Mesendoderm (in vitro differentiated cells): ENCODE measurements around the gene SCFD2.

ENCODE experiments used
- DNase-seq: peaks from one replicate; pipeline ENCODE4 v3.0.0; 2013
- H2AK5ac ChIP-seq: 2 replicates; pipeline ENCODE4 v1.6.1; 2013; ENCODE audit warnings: low read length, inconsistent platforms
- H2BK120ac ChIP-seq: 2 replicates; pipeline ENCODE4 v1.6.1; 2013; ENCODE audit warnings: low read depth, mild to moderate bottlenecking, low read length, moderate library complexity, mixed read lengths
- H2BK15ac ChIP-seq: replicated peaks from 2 replicates; pipeline ENCODE4 v1.6.1; 2013; ENCODE audit warnings: low read depth, mild to moderate bottlenecking, moderate library complexity
- H2BK5ac ChIP-seq: 2 replicates; pipeline ENCODE4 v1.6.1; 2013; ENCODE audit warnings: low read length, inconsistent platforms
- H3K18ac ChIP-seq: 2 replicates; pipeline ENCODE4 v1.6.1; 2013; ENCODE audit warnings: mild to moderate bottlenecking, low read length, mixed read lengths
- H3K23ac ChIP-seq: one replicate; pipeline ENCODE4 v1.6.1; 2013; ENCODE audit warnings: low read length
- H3K27ac ChIP-seq: 2 replicates; pipeline ENCODE4 v1.5.1; 2013; ENCODE audit warnings: low read depth, mild to moderate bottlenecking, inconsistent platforms, low read length, moderate library complexity
- H3K27me3 ChIP-seq: 2 replicates; pipeline ENCODE4 v1.6.1; 2013; ENCODE audit warnings: low read length, control low read depth, mild to moderate bottlenecking, inconsistent platforms; ENCODE audit not compliant: insufficient read depth, poor library complexity
- H3K36me3 ChIP-seq: 2 replicates; pipeline ENCODE4 v1.6.1; 2013; ENCODE audit warnings: low read length, inconsistent platforms; ENCODE audit not compliant: control insufficient read depth, insufficient read depth
- H3K4ac ChIP-seq: one replicate; pipeline ENCODE4 v1.6.1; 2013; ENCODE audit warnings: low read depth, mild to moderate bottlenecking, low read length, moderate library complexity
- H3K4me1 ChIP-seq: 2 replicates; pipeline ENCODE4 v1.6.1; 2013; ENCODE audit warnings: low read depth, low read length, inconsistent platforms; ENCODE audit not compliant: control insufficient read depth
- H3K4me2 ChIP-seq: 2 replicates; pipeline ENCODE4 v1.6.1; 2013; ENCODE audit warnings: low read length
- H3K4me3 ChIP-seq: 2 replicates; pipeline ENCODE4 v1.5.1; 2013; ENCODE audit warnings: mild to moderate bottlenecking, low read length
- H3K56ac ChIP-seq: one replicate; pipeline ENCODE4 v1.6.1; 2013; ENCODE audit warnings: low read length
- H3K79me1 ChIP-seq: 2 replicates; pipeline ENCODE4 v1.6.1; 2013; ENCODE audit warnings: low read length, inconsistent platforms
- H3K79me2 ChIP-seq: 2 replicates; pipeline ENCODE4 v1.6.1; 2013; ENCODE audit warnings: mild to moderate bottlenecking, low read length; ENCODE audit not compliant: control insufficient read depth, insufficient read depth
- H3K9ac ChIP-seq: 2 replicates; pipeline ENCODE4 v1.6.1; 2013; ENCODE audit warnings: low read length, inconsistent platforms
- H4K5ac ChIP-seq: one replicate; pipeline ENCODE4 v1.6.1; 2013; ENCODE audit warnings: low read length
- H4K8ac ChIP-seq: one replicate; pipeline ENCODE4 v1.6.1; 2013; ENCODE audit warnings: low read depth, mild to moderate bottlenecking, control low read depth, low read length, moderate library complexity
- WGBS: extraction: QIAGEN DNeasy Blood & Tissue Kit; methylation state at CpG from one replicate; pipeline ENCODE4 v1.1.7; 2013; ENCODE audit warnings: low lambda C conversion rate, missing lambda C conversion rate; ENCODE audit not compliant: insufficient coverage; ENCODE audit errors: extremely low coverage; 5-methylcytosine and 5-hydroxymethylcytosine counted together

Gene SCFD2

DNA sequence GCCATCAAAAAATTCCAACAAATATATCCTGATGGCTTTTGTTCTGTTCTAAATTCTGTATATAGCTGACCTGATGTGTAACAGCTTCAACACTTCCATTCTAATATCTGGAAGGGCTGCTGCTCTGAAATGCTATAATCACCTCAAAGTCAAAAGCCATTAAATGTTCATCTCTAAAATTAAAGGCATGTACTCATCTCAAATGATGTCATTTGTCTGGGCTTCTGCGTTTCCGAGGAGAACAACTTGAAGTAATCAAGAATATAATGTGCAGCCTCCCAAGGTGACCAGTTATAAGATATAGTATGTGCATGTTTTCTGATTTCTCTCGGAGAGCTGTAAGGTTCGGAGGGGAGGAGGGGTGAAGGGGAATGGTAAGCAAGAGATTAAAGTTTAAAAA lies 237.6 kb downstream of the SCFD2 start:
- WGBS: 100% methylated on average over 2 of the region's 4 CpGs
- Histone ChIP-seq H2BK5ac (no peak overlapping the region), H3K79me2 (no peaks in the 10 kb centered on the region), H3K9ac (no peak overlapping the region), H3K18ac (no peak overlapping the region), H2BK15ac (no peak overlapping the region), H2AK5ac (no peak overlapping the region), H3K23ac (no peak overlapping the region), H4K5ac (no peak overlapping the region), H3K4ac (no peak overlapping the region), H3K56ac (no peak overlapping the region), H3K4me1 (no peaks in the 10 kb centered on the region), H3K36me3 (no peaks in the 10 kb centered on the region), H2BK120ac (no peak overlapping the region), H3K27me3 (no peaks in the 10 kb centered on the region), H3K27ac (no peak overlapping the region), H4K8ac (no peak overlapping the region), H3K4me2 (no peak overlapping the region), H3K79me1 (no peaks in the 10 kb centered on the region), H3K4me3 (no peak overlapping the region)
- DNase-seq: no peak

GRCh38 chr4:53127365-53127764 lies 238.5 kb downstream of the SCFD2 start:
- H3K79me1 ChIP-seq: no peaks in the 10 kb centered on the region
- H3K27ac ChIP-seq: no peak overlapping the region
- no peak overlapping the region for H2BK120ac ChIP-seq
- no peak overlapping the region for H3K23ac ChIP-seq
- WGBS: no CpG with 5 or more reads among the region's 5 CpGs
- H2BK15ac ChIP-seq: no peak overlapping the region
- no peak overlapping the region for H2BK5ac ChIP-seq
- no peaks in the 10 kb centered on the region for H3K79me2 ChIP-seq
- H3K4me1 ChIP-seq: no peaks in the 10 kb centered on the region
- H3K36me3 ChIP-seq: no peaks in the 10 kb centered on the region
- no peak overlapping the region for H3K4ac ChIP-seq
- no peak overlapping the region for H3K9ac ChIP-seq
- H3K4me3 ChIP-seq: no peak overlapping the region
- H2AK5ac ChIP-seq: no peak overlapping the region
- no peak overlapping the region for H4K8ac ChIP-seq
- DNase-seq: no peak
- no peak overlapping the region for H3K4me2 ChIP-seq
- H4K5ac ChIP-seq: no peak overlapping the region
- no peak overlapping the region for H3K18ac ChIP-seq
- no peaks in the 10 kb centered on the region for H3K27me3 ChIP-seq
- H3K56ac ChIP-seq: no peak overlapping the region

GRCh38 chr4:53126099-53126498 lies 239.8 kb downstream of the SCFD2 start:
- DNase-seq: no peak
- WGBS: no CpG with 5 or more reads among the region's 5 CpGs
- Histone ChIP-seq H3K56ac (no peak overlapping the region), H3K79me1 (no peaks in the 10 kb centered on the region), H3K27me3 (no peaks in the 10 kb centered on the region), H2BK120ac (no peak overlapping the region), H2AK5ac (no peak overlapping the region), H3K18ac (no peak overlapping the region), H3K79me2 (no peaks in the 10 kb centered on the region), H4K8ac (no peak overlapping the region), H2BK5ac (no peak overlapping the region), H3K4ac (no peak overlapping the region), H2BK15ac (no peak overlapping the region), H3K4me1 (no peaks in the 10 kb centered on the region), H3K9ac (no peak overlapping the region), H3K23ac (no peak overlapping the region), H4K5ac (no peak overlapping the region), H3K4me3 (no peak overlapping the region), H3K4me2 (no peak overlapping the region), H3K27ac (no peak overlapping the region), H3K36me3 (no peaks in the 10 kb centered on the region)

- H3K4ac ChIP-seq: no peak overlapping the region
- no peak for DNase-seq
- H3K18ac ChIP-seq: no peak overlapping the region
- H4K8ac ChIP-seq: no peak overlapping the region
- WGBS: no CpG with 5 or more reads among the region's 1 CpG
- H3K27ac ChIP-seq: no peak overlapping the region
- H2BK120ac ChIP-seq: no peak overlapping the region
- no peak overlapping the region for H3K4me3 ChIP-seq
- H3K23ac ChIP-seq: no peak overlapping the region
- no peak overlapping the region for H3K56ac ChIP-seq
- H3K79me2 ChIP-seq: no peaks in the 10 kb centered on the region
- H2BK5ac ChIP-seq: no peak overlapping the region
- no peaks in the 10 kb centered on the region for H3K27me3 ChIP-seq
- H3K4me2 ChIP-seq: no peak overlapping the region
- no peaks in the 10 kb centered on the region for H3K36me3 ChIP-seq
- H3K9ac ChIP-seq: no peak overlapping the region
- no peak overlapping the region for H4K5ac ChIP-seq
- no peak overlapping the region for H2AK5ac ChIP-seq
- no peaks in the 10 kb centered on the region for H3K4me1 ChIP-seq
- H3K79me1 ChIP-seq: no peaks in the 10 kb centered on the region
- no peak overlapping the region for H2BK15ac ChIP-seq
Measured at GRCh38 chr4:53123819-53124218, 242.0 kb downstream of the SCFD2 start.

DNA sequence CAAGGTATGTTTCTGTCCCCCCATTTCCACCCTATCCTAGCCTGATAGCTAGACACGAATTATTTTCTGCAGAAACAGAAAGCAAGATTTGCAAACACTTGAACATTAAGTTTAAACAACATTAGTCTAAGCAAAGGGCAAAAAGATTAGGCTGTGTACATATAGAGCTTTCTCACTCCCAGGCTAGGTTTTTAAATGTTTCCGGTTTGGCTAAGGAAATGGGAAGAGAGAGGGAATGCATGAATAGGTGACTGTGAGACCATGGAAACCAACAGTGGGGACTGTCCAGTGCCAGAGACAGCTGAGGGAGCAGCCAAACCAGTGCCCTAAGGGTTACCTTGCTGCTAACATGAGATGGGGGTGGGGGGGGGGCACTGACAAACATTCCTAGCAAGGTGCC lies 242.7 kb downstream of the SCFD2 start:
- Histone ChIP-seq H4K5ac (no peak overlapping the region), H2BK15ac (no peak overlapping the region), H4K8ac (no peak overlapping the region), H3K4me1 (no peaks in the 10 kb centered on the region), H3K36me3 (no peaks in the 10 kb centered on the region), H3K9ac (no peak overlapping the region), H3K18ac (no peak overlapping the region), H3K4me2 (no peak overlapping the region), H3K4me3 (no peak overlapping the region), H3K79me1 (no peaks in the 10 kb centered on the region), H3K27ac (no peak overlapping the region), H2BK120ac (no peak overlapping the region), H3K79me2 (no peaks in the 10 kb centered on the region), H3K4ac (no peak overlapping the region), H3K56ac (no peak overlapping the region), H3K27me3 (no peaks in the 10 kb centered on the region), H2AK5ac (no peak overlapping the region), H3K23ac (no peak overlapping the region), H2BK5ac (no peak overlapping the region)
- WGBS: no CpG with 5 or more reads among the region's 2 CpGs
- DNase-seq: no peak

GRCh38 chr4:53122280-53123116 lies 243.4 kb downstream of the SCFD2 start:
- no peak overlapping the region for H2BK5ac ChIP-seq
- H3K56ac ChIP-seq: no peak overlapping the region
- H2BK15ac ChIP-seq: no peak overlapping the region
- no peak overlapping the region for H2BK120ac ChIP-seq
- H3K79me1 ChIP-seq: no peaks in the 10 kb centered on the region
- no peak overlapping the region for H3K4me2 ChIP-seq
- H3K9ac ChIP-seq: no peak overlapping the region
- H3K27me3 ChIP-seq: no peaks in the 10 kb centered on the region
- no peak overlapping the region for H3K23ac ChIP-seq
- no peak overlapping the region for H3K18ac ChIP-seq
- no peak overlapping the region for H4K8ac ChIP-seq
- no peak overlapping the region for H3K4ac ChIP-seq
- H4K5ac ChIP-seq: no peak overlapping the region
- no peak overlapping the region for H2AK5ac ChIP-seq
- H3K36me3 ChIP-seq: no peaks in the 10 kb centered on the region
- H3K79me2 ChIP-seq: no peaks in the 10 kb centered on the region
- H3K4me1 ChIP-seq: no peaks in the 10 kb centered on the region
- no peak for DNase-seq
- no CpG with 5 or more reads among the region's 10 CpGs for WGBS
- no peak overlapping the region for H3K27ac ChIP-seq
- no peak overlapping the region for H3K4me3 ChIP-seq
